ENCODE data around the gene PHLDB1.
"Not testable (repeated sequence)": the region's sequence is repeated elsewhere in the genome, so short reads cannot be mapped to it uniquely, and the experiment has no call there.

Gene PHLDB1

GRCh38 chr11:118606844-118607228 is 579 bp upstream of the PHLDB1 start:
- no peak for DNase-seq (ENCODE audit: low read depth)
- H3K4me3 ChIP-seq (ENCODE audit: low read depth, low read length), result no peak overlapping the region
- no peak for TF ChIP-seq CTCF (IDR thresholded peaks at IDR 0.05; ENCODE audit: control insufficient read depth, extremely low read depth, insufficient read depth)

- peak overlapping the region; percentile 41; the same call in 1 of the 2 replicates for H3K4me3 ChIP-seq (ENCODE audit: low read depth, low read length)
- no peak for DNase-seq (ENCODE audit: low read depth)
- no peak for TF ChIP-seq CTCF (IDR thresholded peaks at IDR 0.05; ENCODE audit: control insufficient read depth, extremely low read depth, insufficient read depth)
Measured at GRCh38 chr11:118608360-118609227, 1.2 kb downstream of the PHLDB1 start.

DNA sequence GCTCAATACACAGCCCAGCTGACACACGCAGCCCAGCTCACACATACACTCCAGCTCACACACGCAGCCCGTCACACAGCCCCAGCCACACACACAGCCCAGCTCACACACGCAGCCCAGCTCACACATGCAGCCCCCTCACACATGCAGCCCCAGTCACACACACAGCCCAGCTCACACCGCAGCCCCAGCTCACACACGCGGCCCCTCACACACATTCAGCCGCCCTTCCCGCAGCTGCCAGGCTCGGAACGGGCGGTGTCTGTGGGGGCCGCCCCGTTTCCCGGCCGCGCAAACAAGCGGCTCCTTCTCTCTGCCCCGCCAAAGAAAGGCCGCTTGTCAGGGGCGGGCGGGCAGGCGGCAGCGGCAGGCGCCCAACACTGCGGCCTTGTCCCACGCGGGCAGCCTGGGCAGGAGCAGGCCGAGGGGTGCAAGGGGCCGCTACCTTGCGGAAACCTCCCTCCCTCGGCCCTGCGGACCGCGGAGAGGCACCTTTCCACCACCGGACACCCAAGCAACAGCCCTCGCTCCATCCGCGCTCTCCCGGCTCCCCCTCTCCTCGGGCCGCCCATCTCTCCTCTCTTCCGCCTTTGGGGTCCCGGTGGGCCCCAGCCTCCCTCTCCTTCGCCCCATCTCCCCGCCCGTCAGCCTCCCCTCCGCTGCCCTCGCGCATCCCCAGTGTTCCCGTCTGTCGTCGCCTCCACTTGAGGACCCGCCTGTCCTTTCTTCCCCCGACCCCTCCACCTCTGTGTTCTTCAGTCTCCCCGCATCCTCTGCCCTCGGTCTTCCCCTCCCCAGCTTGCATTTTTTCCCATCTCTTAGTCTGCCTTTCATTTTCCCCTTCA is 2.2 kb downstream of the PHLDB1 start:
- no peak overlapping the region for H3K4me3 ChIP-seq (ENCODE audit: low read depth, low read length)
- no peak for TF ChIP-seq CTCF (IDR thresholded peaks at IDR 0.05; ENCODE audit: control insufficient read depth, extremely low read depth, insufficient read depth)
- no peak for DNase-seq (ENCODE audit: low read depth)

GRCh38 chr11:118610225-118610772 is 2.9 kb downstream of the PHLDB1 start:
- no peak for TF ChIP-seq CTCF (IDR thresholded peaks at IDR 0.05; ENCODE audit: control insufficient read depth, extremely low read depth, insufficient read depth)
- no peak overlapping the region for H3K4me3 ChIP-seq (ENCODE audit: low read depth, low read length)
- no peak for DNase-seq (ENCODE audit: low read depth)

- H3K4me3 ChIP-seq (ENCODE audit: low read depth, low read length), result no peak overlapping the region
- DNase-seq (ENCODE audit: low read depth), result no peak
- peak; percentile 58 for TF ChIP-seq CTCF (IDR thresholded peaks at IDR 0.05; ENCODE audit: control insufficient read depth, extremely low read depth, insufficient read depth)
Measured at GRCh38 chr11:118610773-118611432, 3.5 kb downstream of the PHLDB1 start.

DNA sequence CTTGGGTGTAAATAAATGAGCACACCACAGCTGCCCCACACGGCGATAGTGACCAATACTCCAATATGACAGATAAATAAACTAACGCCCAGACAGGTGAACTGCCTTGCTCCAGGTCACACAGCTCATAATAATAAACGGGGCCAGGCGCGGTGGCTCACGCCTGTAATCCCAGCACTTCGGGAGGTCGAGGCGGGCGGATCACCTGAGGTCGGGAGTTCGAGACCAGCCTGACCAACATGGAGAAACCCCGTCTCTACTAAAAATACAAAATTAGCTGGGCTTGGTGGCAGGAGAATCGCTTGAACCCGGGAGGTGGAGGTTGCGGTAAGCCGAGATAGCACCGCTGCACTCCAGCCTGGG is 4.0 kb downstream of the PHLDB1 start:
- H3K4me3 ChIP-seq (ENCODE audit: low read depth, low read length); DNase-seq (ENCODE audit: low read depth): not testable (repeated sequence)

GRCh38 chr11:118612378-118612777 is 5.0 kb downstream of the PHLDB1 start:
- DNase-seq (ENCODE audit: low read depth), result no peak
- TF ChIP-seq CTCF (IDR thresholded peaks at IDR 0.05; ENCODE audit: control insufficient read depth, extremely low read depth, insufficient read depth), result no peak
- no peak overlapping the region for H3K4me3 ChIP-seq (ENCODE audit: low read depth, low read length)

Data from LNCaP clone FGC (cell line).